Hindlimb muscle (tissue), 1 donor: ENCODE results near the gene CTNNA2. TPM values are rescaled to one million over a fixed set of nuclear protein-coding genes. Genes with fewer than 3 reads are reported as not detected.

ENCODE experiments used
- DNase-seq: peaks from one replicate; pipeline ENCODE4 v3.0.0-alpha.2; 2013
- polyA plus RNA-seq: library from polyadenylated mRNA; unstranded; fragments of 120-200 nt; gene quantifications from one replicate; pipeline ENCODE4 v1.2.1, GENCODE V29; 2013; ENCODE audit not compliant: insufficient read length

Gene CTNNA2
- polyA plus RNA-seq, 1 donor, result 0.59 TPM

- no peak for DNase-seq
These were observed 201.4 kb downstream of the CTNNA2 start for GRCh38 chr2:79714283-79714682.

- DNase-seq, result no peak
These were observed 202.5 kb downstream of the CTNNA2 start for GRCh38 chr2:79715338-79715737.

- no peak for DNase-seq
These were observed 203.4 kb downstream of the CTNNA2 start for GRCh38 chr2:79716266-79716665.

GRCh38 chr2:79717364-79718007 is 204.6 kb downstream of the CTNNA2 start:
- no peak for DNase-seq

- DNase-seq, result no peak
These were observed 208.2 kb downstream of the CTNNA2 start for GRCh38 chr2:79721061-79721460.

GRCh38 chr2:79721966-79722365 is 209.1 kb downstream of the CTNNA2 start:
- DNase-seq, result no peak

GRCh38 chr2:79723830-79724229 is 211.0 kb downstream of the CTNNA2 start:
- no peak for DNase-seq

- DNase-seq, result no peak
These were observed 216.7 kb downstream of the CTNNA2 start for GRCh38 chr2:79729532-79729931.

GRCh38 chr2:79734518-79734917 is 221.7 kb downstream of the CTNNA2 start:
- DNase-seq, result no peak

- DNase-seq, result no peak
These were observed 228.1 kb downstream of the CTNNA2 start for GRCh38 chr2:79740879-79741443.

- no peak for DNase-seq
These were observed 237.5 kb downstream of the CTNNA2 start for GRCh38 chr2:79750321-79750720.

- no peak for DNase-seq
These were observed 244.7 kb downstream of the CTNNA2 start for GRCh38 chr2:79757526-79757925.

- DNase-seq, result no peak
These were observed 245.2 kb downstream of the CTNNA2 start for GRCh38 chr2:79758042-79758441.

GRCh38 chr2:79758749-79759282 is 246.0 kb downstream of the CTNNA2 start:
- no peak for DNase-seq

GRCh38 chr2:79770926-79771325 is 258.1 kb downstream of the CTNNA2 start:
- no peak for DNase-seq

GRCh38 chr2:79771493-79771892 is 258.6 kb downstream of the CTNNA2 start:
- no peak for DNase-seq

- DNase-seq, result no peak
These were observed 261.2 kb downstream of the CTNNA2 start for GRCh38 chr2:79774016-79774415.

GRCh38 chr2:79776461-79776860 is 263.6 kb downstream of the CTNNA2 start:
- DNase-seq, result no peak

GRCh38 chr2:79780781-79781180 is 267.9 kb downstream of the CTNNA2 start:
- peak; percentile 34 for DNase-seq

- DNase-seq, result peak; percentile 24
These were observed 270.0 kb downstream of the CTNNA2 start for GRCh38 chr2:79782576-79783452.

GRCh38 chr2:79788952-79789651 is 276.3 kb downstream of the CTNNA2 start:
- no peak for DNase-seq

- DNase-seq, result peak; percentile 45
These were observed 277.0 kb downstream of the CTNNA2 start for GRCh38 chr2:79789811-79790210.

- DNase-seq, result no peak
These were observed 279.2 kb downstream of the CTNNA2 start for GRCh38 chr2:79792090-79792489.
